Hepatocyte (in vitro differentiated cells): Measurements from ENCODE around the gene VCP.

Source experiments
- CTCF ChIP-seq: fragments of 200-600 bp; sonication (generic); IDR thresholded peaks from 2 replicates; pipeline ENCODE4 v1.5.1; 2016; ENCODE audit warnings: antibody characterized with exemption, mild to moderate bottlenecking; ENCODE audit not compliant: poor library complexity
- EZH2 ChIP-seq: fragments of 200-600 bp; sonication (generic); IDR thresholded peaks from 2 replicates; pipeline ENCODE4 v1.6.1; 2016; ENCODE audit warnings: antibody characterized with exemption, mild to moderate bottlenecking, borderline replicate concordance
- EZH2phosphoT487 ChIP-seq: fragments of 200-600 bp; sonication (generic); IDR thresholded peaks from one replicate; pipeline ENCODE4 v1.6.1; 2018; ENCODE audit warnings: antibody characterized with exemption, mild to moderate bottlenecking, low read depth, moderate library complexity; ENCODE audit not compliant: unreplicated experiment, severe bottlenecking

- TF ChIP-seq CTCF (no peak), EZH2 (no peak), EZH2phosphoT487 (no peak)
Observed at GRCh38 chr9:35054871-35055644, 17.4 kb downstream of the VCP start.
